Uterus (tissue), 2 donors: ENCODE measurements around the gene XPA.

Source experiments
- CTCF ChIP-seq, 4 experiments: fragments of 200-600 bp in 2 of 4; fragments of 450-650 bp in 2 of 4; sonication (generic) in 2 of 4; IDR thresholded peaks; one replicate each; pipeline ENCODE4 v1.5.1; 2016 to 2019; ENCODE audit warnings: antibody characterized with exemption in 4 of 4, mild to moderate bottlenecking in 2 of 4, moderate library complexity in 1 of 4
- POLR2A ChIP-seq, 2 donors: fragments of 450-650 bp; IDR thresholded peaks; one replicate each; pipeline ENCODE4 v1.6.1; 2016; ENCODE audit warnings: antibody characterized with exemption in 2 of 2, mild to moderate bottlenecking in 1 of 2, moderate library complexity in 1 of 2

GRCh38 chr9:97698865-97699264 is 1.7 kb upstream of the XPA start:
- TF ChIP-seq CTCF (IDR thresholded peaks at IDR 0.05) (no peak), POLR2A (IDR thresholded peaks at IDR 0.05) (no peak)
